ENCODE results near the gene CACNB3. TPM values are rescaled to one million over a fixed set of nuclear protein-coding genes. Genes with fewer than 3 reads are reported as not detected.

CACNB3 gene
- total and polyA plus RNA-seq, 2 of the 13 experiments (the other 11 are each of a cell fraction or from before 2014, with no cell fraction given): 0.29 to 0.54 TPM

DNA sequence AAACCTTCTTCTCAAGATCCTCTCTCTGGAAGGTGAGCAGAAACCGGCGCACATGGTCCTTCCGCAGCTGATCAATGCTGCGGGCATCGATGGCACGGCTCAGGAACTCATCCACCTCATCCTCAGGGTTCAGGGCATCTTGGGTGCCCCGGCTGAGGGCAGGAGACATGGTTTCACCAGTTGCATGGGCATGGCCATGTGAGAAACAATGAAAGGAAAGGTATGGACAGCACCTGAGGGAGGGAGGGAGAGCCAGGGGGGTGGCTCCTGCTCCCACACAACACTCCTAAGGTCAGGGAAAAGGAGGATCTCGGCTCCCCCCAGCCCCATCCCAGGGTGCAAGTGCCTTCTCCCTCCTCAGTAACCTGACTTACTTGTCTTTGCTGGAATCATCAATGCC is 43.0 kb upstream of the CACNB3 start (continued):
- TF ChIP-seq, protein P1, sequence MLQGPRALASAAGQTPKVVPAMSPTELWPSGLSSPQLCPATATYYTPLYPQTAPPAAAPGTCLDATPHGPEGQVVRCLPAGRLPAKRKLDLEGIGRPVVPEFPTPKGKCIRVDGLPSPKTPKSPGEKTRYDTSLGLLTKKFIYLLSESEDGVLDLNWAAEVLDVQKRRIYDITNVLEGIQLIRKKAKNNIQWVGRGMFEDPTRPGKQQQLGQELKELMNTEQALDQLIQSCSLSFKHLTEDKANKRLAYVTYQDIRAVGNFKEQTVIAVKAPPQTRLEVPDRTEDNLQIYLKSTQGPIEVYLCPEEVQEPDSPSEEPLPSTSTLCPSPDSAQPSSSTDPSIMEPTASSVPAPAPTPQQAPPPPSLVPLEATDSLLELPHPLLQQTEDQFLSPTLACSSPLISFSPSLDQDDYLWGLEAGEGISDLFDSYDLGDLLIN (CRISPR knock-in tag; IDR thresholded peaks at IDR 0.05; ENCODE audit: borderline replicate concordance): no peak
- TF ChIP-seq PRDM4 (CRISPR knock-in tag; IDR thresholded peaks at IDR 0.05; ENCODE audit: borderline replicate concordance) (no peak), TP53 (CRISPR knock-in tag; conservative IDR thresholded peaks at IDR 0.05) (no peak)

- CTCF ChIA-PET (ENCODE audit: low intra/inter-chr PET ratio, low total read pairs): no interaction called here
- intact Hi-C loops (cut with micrococcal nuclease; ENCODE audit: unreplicated experiment): no loop called here
- no TSS peak for BruUV-seq (replicated peaks)
- TF ChIP-seq DNMT3B (CRISPR knock-in tag; conservative IDR thresholded peaks at IDR 0.05): no peak
- TF ChIP-seq, protein P2, sequence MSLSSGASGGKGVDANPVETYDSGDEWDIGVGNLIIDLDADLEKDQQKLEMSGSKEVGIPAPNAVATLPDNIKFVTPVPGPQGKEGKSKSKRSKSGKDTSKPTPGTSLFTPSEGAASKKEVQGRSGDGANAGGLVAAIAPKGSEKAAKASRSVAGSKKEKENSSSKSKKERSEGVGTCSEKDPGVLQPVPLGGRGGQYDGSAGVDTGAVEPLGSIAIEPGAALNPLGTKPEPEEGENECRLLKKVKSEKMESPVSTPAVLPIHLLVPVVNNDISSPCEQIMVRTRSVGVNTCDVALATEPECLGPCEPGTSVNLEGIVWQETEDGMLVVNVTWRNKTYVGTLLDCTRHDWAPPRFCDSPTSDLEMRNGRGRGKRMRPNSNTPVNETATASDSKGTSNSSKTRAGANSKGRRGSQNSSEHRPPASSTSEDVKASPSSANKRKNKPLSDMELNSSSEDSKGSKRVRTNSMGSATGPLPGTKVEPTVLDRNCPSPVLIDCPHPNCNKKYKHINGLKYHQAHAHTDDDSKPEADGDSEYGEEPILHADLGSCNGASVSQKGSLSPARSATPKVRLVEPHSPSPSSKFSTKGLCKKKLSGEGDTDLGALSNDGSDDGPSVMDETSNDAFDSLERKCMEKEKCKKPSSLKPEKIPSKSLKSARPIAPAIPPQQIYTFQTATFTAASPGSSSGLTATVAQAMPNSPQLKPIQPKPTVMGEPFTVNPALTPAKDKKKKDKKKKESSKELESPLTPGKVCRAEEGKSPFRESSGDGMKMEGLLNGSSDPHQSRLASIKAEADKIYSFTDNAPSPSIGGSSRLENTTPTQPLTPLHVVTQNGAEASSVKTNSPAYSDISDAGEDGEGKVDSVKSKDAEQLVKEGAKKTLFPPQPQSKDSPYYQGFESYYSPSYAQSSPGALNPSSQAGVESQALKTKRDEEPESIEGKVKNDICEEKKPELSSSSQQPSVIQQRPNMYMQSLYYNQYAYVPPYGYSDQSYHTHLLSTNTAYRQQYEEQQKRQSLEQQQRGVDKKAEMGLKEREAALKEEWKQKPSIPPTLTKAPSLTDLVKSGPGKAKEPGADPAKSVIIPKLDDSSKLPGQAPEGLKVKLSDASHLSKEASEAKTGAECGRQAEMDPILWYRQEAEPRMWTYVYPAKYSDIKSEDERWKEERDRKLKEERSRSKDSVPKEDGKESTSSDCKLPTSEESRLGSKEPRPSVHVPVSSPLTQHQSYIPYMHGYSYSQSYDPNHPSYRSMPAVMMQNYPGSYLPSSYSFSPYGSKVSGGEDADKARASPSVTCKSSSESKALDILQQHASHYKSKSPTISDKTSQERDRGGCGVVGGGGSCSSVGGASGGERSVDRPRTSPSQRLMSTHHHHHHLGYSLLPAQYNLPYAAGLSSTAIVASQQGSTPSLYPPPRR (CRISPR knock-in tag; IDR thresholded peaks at IDR 0.05; ENCODE audit: borderline replicate concordance): no peak
- no peak for TF ChIP-seq CREM (IDR thresholded peaks at IDR 0.05)
- TF ChIP-seq CREM (CRISPR knock-in tag; IDR thresholded peaks at IDR 0.05): no peak
These were observed 42.2 kb upstream of the CACNB3 start for GRCh38 chr12:48775991-48776649.

More at GRCh38 chr12:48775991-48776649, 42.2 kb upstream of the CACNB3 start:
- ATAC-seq (no peak), FAIRE-seq (no peak), DNase-seq (ENCODE audit: low spot score) (no peak)
- Histone ChIP-seq H3K27me3 (ENCODE audit: control insufficient read depth in 1 of 2, insufficient read depth in 2 of 2, low read length in 2 of 2) (no peaks in the 10 kb centered on the region; a peak in 1 of 5 replicates), H3K36me3 (replicated peaks in 1 of 2; ENCODE audit: control insufficient read depth in 1 of 2, insufficient read depth in 2 of 2, low read length in 2 of 2) (peaks cover 18 to 34% of the 10 kb centered on the region in 2 experiments; a peak in 4 of 5 replicates), H3K4me2 (ENCODE audit: low read depth, low read length) (no peak overlapping the region), H3K4me1 (ENCODE audit: insufficient read depth, low read length) (no peaks in the 10 kb centered on the region), H3K4me3 (replicated peaks in 1 of 3; ENCODE audit: insufficient read depth in 1 of 3, low read depth in 2 of 3, low read length in 3 of 3) (no peak overlapping the region), H3K9ac (ENCODE audit: insufficient read depth, low read depth, low read length) (no peak overlapping the region), H2AFZ (ENCODE audit: low read length) (no peak overlapping the region), H3K79me2 (ENCODE audit: insufficient read depth, low read length) (no peaks in the 10 kb centered on the region), H4K20me1 (ENCODE audit: insufficient read depth, low read length) (no peaks in the 10 kb centered on the region), H3K27ac (ENCODE audit: extremely low read length, insufficient read depth, low read length) (no peak overlapping the region), H3K9me3 (ENCODE audit: low read length) (no peaks in the 10 kb centered on the region)
- POLR2A ChIA-PET: no interaction called here
- WGBS (ENCODE audit: low lambda C conversion rate): 97% methylated on average over 16 of the region's 29 CpGs
- in situ Hi-C loops (cut with HindIII; ENCODE audit: extremely low pct_ligation_motif_present, low pct_unique_long_range_greater_than_20kb): no loop called here
